Epithelial cell of esophagus (primary cell): ENCODE results near the gene GPX4.

ENCODE experiments used
- DNase-seq: peaks from one replicate; pipeline ENCODE4 v3.0.0; 2010; ENCODE audit warnings: low read depth
- H3K4me3 ChIP-seq: 2 replicates; pipeline ENCODE4 v1.5.1; 2011; ENCODE audit warnings: mild to moderate bottlenecking, low read length, control low read depth
- TF ChIP-seq, protein P1 (sequence below): IDR thresholded peaks from 2 replicates; pipeline ENCODE4 v1.5.1; 2011; ENCODE audit warnings: low read depth, mild to moderate bottlenecking, low read length, control low read depth, inconsistent platforms; ENCODE audit not compliant: insufficient read depth; ENCODE audit errors: missing control alignments

GPX4 gene, protein sequence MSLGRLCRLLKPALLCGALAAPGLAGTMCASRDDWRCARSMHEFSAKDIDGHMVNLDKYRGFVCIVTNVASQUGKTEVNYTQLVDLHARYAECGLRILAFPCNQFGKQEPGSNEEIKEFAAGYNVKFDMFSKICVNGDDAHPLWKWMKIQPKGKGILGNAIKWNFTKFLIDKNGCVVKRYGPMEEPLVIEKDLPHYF

DNA sequence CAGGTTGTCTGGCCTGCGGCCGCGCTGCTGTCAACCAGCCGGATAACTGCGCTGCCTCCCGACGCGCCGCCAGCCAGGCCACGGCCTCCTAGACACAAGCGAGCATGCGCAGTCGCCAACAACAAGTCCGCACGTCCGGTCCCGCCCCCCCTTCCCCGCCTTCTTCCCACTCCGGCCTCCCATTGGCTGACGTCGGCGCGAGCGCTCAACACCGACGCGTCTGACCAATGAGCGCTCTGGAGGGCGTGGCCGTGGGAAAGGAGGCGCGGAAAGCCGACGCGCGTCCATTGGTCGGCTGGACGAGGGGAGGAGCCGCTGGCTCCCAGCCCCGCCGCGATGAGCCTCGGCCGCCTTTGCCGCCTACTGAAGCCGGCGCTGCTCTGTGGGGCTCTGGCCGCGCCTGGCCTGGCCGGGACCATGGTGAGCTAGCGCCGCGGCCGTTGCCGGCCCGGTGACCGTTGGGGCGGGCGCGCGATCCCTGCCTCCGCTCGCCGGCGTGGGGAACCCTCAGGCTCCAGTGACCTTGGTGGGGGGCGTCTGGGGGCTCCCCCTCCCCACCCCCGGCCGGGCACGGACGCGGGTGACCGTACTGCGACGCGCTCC, at the start of gene GPX4:
TSS of gene GPX4 (plus strand) at position 287 of the 603 bp plus-strand sequence. CDS start at position 337, 50 bp downstream.
- TF ChIP-seq, protein P1, sequence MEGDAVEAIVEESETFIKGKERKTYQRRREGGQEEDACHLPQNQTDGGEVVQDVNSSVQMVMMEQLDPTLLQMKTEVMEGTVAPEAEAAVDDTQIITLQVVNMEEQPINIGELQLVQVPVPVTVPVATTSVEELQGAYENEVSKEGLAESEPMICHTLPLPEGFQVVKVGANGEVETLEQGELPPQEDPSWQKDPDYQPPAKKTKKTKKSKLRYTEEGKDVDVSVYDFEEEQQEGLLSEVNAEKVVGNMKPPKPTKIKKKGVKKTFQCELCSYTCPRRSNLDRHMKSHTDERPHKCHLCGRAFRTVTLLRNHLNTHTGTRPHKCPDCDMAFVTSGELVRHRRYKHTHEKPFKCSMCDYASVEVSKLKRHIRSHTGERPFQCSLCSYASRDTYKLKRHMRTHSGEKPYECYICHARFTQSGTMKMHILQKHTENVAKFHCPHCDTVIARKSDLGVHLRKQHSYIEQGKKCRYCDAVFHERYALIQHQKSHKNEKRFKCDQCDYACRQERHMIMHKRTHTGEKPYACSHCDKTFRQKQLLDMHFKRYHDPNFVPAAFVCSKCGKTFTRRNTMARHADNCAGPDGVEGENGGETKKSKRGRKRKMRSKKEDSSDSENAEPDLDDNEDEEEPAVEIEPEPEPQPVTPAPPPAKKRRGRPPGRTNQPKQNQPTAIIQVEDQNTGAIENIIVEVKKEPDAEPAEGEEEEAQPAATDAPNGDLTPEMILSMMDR, result no peak
- H3K4me3 ChIP-seq, result peak within 1 kb of the TSS; percentile 57
- DNase-seq, result peak; percentile 100

DNA sequence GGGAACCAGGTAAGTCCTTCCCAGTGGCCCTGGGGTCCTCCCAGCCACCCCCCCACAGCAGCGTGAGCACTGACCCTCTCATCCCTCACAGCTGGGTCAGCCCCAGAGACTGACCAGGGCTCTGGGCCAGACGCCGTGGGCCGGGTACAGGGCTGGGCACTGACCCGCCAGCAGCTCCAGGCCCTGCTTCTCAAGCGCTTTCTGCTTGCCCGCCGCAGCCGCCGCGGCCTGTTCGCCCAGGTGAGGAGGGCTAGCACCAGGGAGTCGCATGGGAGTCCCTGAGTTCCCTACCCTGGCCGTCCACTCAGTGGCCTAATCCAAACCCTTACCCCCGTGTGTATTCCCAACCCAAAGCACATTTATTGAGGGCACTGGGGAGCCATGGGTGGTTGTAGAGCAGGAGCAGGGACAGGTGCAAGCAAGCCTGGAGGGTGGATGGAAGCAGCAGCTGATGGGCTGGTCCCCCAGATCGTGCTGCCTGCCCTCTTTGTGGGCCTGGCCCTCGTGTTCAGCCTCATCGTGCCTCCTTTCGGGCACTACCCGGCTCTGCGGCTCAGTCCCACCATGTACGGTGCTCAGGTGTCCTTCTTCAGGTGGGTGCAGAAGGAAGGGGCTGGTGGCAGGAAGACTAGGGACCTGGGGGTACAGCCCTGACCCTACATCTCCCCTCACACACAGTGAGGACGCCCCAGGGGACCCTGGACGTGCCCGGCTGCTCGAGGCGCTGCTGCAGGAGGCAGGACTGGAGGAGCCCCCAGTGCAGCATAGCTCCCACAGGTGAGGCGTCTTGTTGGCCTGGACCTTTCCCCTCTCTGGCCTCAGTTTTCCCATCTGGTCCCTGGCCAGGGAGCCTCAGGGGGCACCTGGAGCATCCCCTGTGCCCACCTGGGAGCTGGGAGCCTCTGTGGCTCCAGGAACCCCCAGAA, 49.4 kb upstream of the GPX4 start:
- TF ChIP-seq, protein P1, result no peak
- no peak overlapping the region for H3K4me3 ChIP-seq
- no peak for DNase-seq

DNA sequence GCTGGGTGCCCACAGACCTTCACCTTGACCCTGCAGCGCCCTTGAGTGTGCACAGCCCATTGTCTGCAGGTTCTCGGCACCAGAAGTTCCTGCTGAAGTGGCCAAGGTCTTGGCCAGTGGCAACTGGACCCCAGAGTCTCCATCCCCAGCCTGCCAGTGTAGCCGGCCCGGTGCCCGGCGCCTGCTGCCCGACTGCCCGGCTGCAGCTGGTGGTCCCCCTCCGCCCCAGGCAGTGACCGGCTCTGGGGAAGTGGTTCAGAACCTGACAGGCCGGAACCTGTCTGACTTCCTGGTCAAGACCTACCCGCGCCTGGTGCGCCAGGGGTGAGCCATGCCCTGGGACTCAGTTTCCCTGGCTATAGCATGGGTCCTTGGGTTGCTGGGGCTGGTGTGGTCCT, 48.8 kb upstream of the GPX4 start:
- TF ChIP-seq, protein P1, result no peak
- no peak for DNase-seq
- no peak overlapping the region for H3K4me3 ChIP-seq

DNA sequence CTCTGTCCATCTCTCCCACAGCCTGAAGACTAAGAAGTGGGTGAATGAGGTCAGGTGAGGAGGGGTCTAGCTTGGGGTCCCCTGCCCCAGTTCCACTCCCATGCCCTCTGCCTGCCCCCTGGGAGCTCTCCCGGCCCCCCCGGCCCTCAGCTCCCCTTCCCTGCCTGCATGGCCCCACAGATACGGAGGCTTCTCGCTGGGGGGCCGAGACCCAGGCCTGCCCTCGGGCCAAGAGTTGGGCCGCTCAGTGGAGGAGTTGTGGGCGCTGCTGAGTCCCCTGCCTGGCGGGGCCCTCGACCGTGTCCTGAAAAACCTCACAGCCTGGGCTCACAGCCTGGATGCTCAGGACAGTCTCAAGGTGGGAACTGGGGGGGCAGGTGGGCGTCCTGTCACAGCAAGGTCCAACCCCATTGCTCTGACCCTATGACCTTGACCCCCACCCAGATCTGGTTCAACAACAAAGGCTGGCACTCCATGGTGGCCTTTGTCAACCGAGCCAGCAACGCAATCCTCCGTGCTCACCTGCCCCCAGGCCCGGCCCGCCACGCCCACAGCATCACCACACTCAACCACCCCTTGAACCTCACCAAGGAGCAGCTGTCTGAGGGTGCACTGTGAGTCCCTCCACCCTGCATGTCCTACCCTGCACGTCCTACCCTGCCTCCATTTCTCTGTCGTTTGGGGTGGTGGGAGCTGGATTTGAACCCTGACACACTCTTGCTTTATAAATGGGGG, 47.7 kb upstream of the GPX4 start:
- no peak for DNase-seq
- TF ChIP-seq, protein P1, result no peak
- no peak overlapping the region for H3K4me3 ChIP-seq

DNA sequence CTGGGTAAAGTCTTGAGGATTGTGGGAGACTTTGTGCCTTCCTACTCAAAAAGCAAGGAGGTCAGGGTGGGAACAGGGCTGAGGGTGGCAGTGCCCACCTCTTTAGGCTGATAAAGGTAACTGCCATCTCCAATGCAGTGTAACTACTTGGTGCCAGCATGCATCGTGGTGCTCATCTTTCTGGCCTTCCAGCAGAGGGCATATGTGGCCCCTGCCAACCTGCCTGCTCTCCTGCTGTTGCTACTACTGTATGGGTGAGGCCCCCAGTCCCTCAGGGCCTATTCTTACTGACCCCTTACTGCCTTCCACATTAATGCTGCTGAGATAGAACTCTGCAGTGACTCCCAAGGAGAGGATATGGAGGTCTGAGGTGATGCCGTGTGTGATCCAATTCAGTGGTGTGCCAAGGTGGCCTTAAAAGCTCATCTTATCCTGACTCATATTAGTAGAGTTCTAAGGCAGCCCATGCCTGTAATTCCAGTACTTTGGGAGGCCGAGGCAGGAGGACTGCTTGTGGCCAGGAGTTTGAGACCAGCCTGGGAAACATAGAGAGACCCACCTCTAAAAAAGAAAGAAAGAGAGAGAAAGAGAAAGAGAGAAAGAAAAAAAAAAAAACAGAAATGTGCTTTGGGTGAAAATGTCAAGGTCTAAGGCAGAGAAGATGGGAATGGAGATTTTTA, 46.5 kb upstream of the GPX4 start:
- H3K4me3 ChIP-seq, result no peak overlapping the region
- TF ChIP-seq, protein P1, result peak; percentile 5
- DNase-seq, result peak; percentile 70

DNA sequence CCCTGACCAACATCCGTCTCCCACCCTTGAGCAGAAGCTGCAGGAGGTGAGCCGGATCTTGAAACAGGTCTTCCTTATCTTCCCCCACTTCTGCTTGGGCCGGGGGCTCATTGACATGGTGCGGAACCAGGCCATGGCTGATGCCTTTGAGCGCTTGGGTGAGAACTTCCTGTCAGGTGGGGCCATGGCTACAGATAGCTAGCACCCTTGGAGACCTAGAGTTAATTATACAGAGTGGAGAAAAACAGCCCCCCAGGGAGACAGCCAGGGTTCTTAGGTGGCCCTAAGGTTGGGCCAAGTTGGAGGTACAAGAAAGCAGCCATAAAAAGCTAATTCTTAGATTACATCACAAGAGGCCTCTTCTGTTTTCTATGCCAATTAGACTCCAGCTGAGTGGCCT, 45.7 kb upstream of the GPX4 start:
- no peak for DNase-seq
- TF ChIP-seq, protein P1, result no peak
- no peak overlapping the region for H3K4me3 ChIP-seq
